PC-9 (cell line): Measurements from ENCODE around the gene IGF2BP2.

Experiments used
- EZH2 ChIP-seq: fragments of 200-600 bp; sonication (generic); IDR thresholded peaks from 2 replicates; pipeline ENCODE4 v1.8.0; 2017; ENCODE audit warnings: antibody characterized with exemption, low read depth
- TF ChIP-seq, protein P1 (sequence below): fragments of 200-600 bp; sonication (generic); conservative IDR thresholded peaks from 2 replicates; pipeline ENCODE4 v1.6.1; 2017; ENCODE audit warnings: mixed run types, antibody characterized with exemption, mild to moderate bottlenecking, moderate library complexity

DNA sequence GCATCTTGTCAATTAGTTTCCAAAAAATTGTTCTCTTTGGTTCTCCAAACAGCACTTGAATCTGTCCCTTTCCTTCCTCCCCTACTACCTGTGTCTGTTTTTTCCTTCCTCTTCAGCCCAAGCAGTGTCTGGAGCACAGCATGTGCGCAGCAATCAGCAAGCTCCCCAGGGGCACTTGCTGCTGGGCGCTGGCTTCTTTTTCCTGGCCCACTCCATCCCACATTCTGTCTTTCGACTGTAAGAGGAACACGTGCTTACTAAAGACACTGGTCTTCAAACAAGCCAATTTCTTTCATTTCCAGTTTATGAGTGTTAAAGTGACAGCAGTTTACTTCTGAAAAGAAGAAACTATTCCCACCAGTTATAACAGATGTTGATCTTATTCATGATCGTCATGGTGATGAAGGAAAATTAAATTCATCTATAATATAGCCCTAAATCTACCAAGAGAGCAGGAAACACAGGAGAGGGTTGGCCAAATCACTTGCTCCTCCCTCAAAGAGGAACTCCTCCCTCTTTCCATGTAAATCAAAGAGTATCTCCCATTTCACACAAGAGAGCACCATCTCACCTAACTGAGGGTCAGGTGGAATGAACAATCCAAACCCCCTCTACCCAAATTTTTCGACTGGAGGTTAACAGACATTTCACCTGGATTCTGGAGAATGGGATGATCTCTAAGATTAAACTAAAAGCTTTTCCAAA lies 115.4 kb downstream of the IGF2BP2 start:
- TF ChIP-seq, protein P1, sequence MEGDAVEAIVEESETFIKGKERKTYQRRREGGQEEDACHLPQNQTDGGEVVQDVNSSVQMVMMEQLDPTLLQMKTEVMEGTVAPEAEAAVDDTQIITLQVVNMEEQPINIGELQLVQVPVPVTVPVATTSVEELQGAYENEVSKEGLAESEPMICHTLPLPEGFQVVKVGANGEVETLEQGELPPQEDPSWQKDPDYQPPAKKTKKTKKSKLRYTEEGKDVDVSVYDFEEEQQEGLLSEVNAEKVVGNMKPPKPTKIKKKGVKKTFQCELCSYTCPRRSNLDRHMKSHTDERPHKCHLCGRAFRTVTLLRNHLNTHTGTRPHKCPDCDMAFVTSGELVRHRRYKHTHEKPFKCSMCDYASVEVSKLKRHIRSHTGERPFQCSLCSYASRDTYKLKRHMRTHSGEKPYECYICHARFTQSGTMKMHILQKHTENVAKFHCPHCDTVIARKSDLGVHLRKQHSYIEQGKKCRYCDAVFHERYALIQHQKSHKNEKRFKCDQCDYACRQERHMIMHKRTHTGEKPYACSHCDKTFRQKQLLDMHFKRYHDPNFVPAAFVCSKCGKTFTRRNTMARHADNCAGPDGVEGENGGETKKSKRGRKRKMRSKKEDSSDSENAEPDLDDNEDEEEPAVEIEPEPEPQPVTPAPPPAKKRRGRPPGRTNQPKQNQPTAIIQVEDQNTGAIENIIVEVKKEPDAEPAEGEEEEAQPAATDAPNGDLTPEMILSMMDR = no peak
- TF ChIP-seq EZH2 = no peak
